ENCODE data around the gene SESN1.

SESN1 gene

GRCh38 chr6:109059571-109060021 is 35.0 kb downstream of the SESN1 start:
- DNase-seq (ENCODE audit: low read depth, low spot score) = no peak
- Histone ChIP-seq H3K36me3 (ENCODE audit: insufficient read depth, low read length) (no peaks in the 10 kb centered on the region), H3K9me3 (ENCODE audit: low read depth, low read length) (no peaks in the 10 kb centered on the region), H3K4me3 (no peak overlapping the region), H3K9ac (ENCODE audit: insufficient read length) (no peak overlapping the region), H3K27ac (no peak overlapping the region)
- TF ChIP-seq EZH2 (IDR thresholded peaks at IDR 0.05) = no peak
- TF ChIP-seq FOXP2 (optimal IDR thresholded peaks at IDR 0.05; ENCODE audit: control extremely low read depth, extremely low read length, insufficient read depth) = no peak
- no peak for TF ChIP-seq POLR2AphosphoS5 (IDR thresholded peaks at IDR 0.05; ENCODE audit: borderline replicate concordance, low read depth, low read length)

- Histone ChIP-seq H3K9ac (ENCODE audit: insufficient read length) (no peak overlapping the region), H3K4me3 (no peak overlapping the region), H3K27ac (no peak overlapping the region), H3K9me3 (ENCODE audit: low read depth, low read length) (no peaks in the 10 kb centered on the region), H3K36me3 (ENCODE audit: insufficient read depth, low read length) (no peaks in the 10 kb centered on the region)
- DNase-seq (ENCODE audit: low read depth, low spot score) = no peak
- TF ChIP-seq FOXP2 (optimal IDR thresholded peaks at IDR 0.05; ENCODE audit: control extremely low read depth, extremely low read length, insufficient read depth) (no peak), EZH2 (IDR thresholded peaks at IDR 0.05) (no peak), POLR2AphosphoS5 (IDR thresholded peaks at IDR 0.05; ENCODE audit: borderline replicate concordance, low read depth, low read length) (no peak)
These were observed 35.5 kb downstream of the SESN1 start for GRCh38 chr6:109059153-109059552.

- Histone ChIP-seq H3K9me3 (ENCODE audit: low read depth, low read length) (no peaks in the 10 kb centered on the region), H3K27ac (no peak overlapping the region), H3K36me3 (ENCODE audit: insufficient read depth, low read length) (no peaks in the 10 kb centered on the region), H3K9ac (ENCODE audit: insufficient read length) (no peak overlapping the region), H3K4me3 (no peak overlapping the region)
- DNase-seq (ENCODE audit: low read depth, low spot score) = no peak
- TF ChIP-seq FOXP2 (optimal IDR thresholded peaks at IDR 0.05; ENCODE audit: control extremely low read depth, extremely low read length, insufficient read depth) (no peak), POLR2AphosphoS5 (IDR thresholded peaks at IDR 0.05; ENCODE audit: borderline replicate concordance, low read depth, low read length) (no peak), EZH2 (IDR thresholded peaks at IDR 0.05) (no peak)
These were observed 36.0 kb downstream of the SESN1 start for GRCh38 chr6:109058620-109059019.

GRCh38 chr6:109056661-109057060 is 38.0 kb downstream of the SESN1 start:
- no peak overlapping the region for H3K27ac ChIP-seq
- H3K36me3 ChIP-seq (ENCODE audit: insufficient read depth, low read length) = no peaks in the 10 kb centered on the region
- H3K9me3 ChIP-seq (ENCODE audit: low read depth, low read length) = no peaks in the 10 kb centered on the region
- H3K9ac ChIP-seq (ENCODE audit: insufficient read length) = no peak overlapping the region
- no peak overlapping the region for H3K4me3 ChIP-seq
- no peak for DNase-seq (ENCODE audit: low read depth, low spot score)
- TF ChIP-seq FOXP2 (optimal IDR thresholded peaks at IDR 0.05; ENCODE audit: control extremely low read depth, extremely low read length, insufficient read depth) = no peak
- TF ChIP-seq POLR2AphosphoS5 (IDR thresholded peaks at IDR 0.05; ENCODE audit: borderline replicate concordance, low read depth, low read length) = no peak
- no peak for TF ChIP-seq EZH2 (IDR thresholded peaks at IDR 0.05)

DNA sequence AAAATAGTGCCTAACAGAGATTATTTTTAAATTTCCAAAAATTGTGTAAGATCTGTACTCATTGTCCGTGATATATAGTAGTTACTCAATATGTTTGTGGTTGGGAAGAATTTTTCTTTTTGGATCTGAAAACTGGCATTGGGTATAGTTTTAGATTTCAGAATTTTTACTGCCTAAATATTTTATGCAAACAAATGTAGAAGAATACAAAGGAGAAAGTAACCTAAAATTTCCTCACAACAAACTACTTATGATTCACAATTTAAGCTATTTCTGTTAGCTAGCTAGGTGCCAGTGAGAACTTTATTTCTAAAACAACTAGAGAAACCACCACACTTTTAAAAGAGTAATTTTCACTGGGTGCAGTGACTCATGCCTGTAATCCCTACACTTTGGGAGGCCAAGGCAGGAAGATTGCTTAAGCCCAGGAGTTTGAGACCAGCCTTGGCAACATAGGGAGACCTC is 38.8 kb downstream of the SESN1 start:
- Histone ChIP-seq H3K27ac (no peak overlapping the region), H3K36me3 (ENCODE audit: insufficient read depth, low read length) (no peaks in the 10 kb centered on the region), H3K9me3 (ENCODE audit: low read depth, low read length) (no peaks in the 10 kb centered on the region), H3K9ac (ENCODE audit: insufficient read length) (no peak overlapping the region), H3K4me3 (no peak overlapping the region)
- no peak for TF ChIP-seq POLR2AphosphoS5 (IDR thresholded peaks at IDR 0.05; ENCODE audit: borderline replicate concordance, low read depth, low read length)
- TF ChIP-seq EZH2 (IDR thresholded peaks at IDR 0.05) = no peak
- no peak for TF ChIP-seq FOXP2 (optimal IDR thresholded peaks at IDR 0.05; ENCODE audit: control extremely low read depth, extremely low read length, insufficient read depth)
- DNase-seq (ENCODE audit: low read depth, low spot score) = no peak

DNA sequence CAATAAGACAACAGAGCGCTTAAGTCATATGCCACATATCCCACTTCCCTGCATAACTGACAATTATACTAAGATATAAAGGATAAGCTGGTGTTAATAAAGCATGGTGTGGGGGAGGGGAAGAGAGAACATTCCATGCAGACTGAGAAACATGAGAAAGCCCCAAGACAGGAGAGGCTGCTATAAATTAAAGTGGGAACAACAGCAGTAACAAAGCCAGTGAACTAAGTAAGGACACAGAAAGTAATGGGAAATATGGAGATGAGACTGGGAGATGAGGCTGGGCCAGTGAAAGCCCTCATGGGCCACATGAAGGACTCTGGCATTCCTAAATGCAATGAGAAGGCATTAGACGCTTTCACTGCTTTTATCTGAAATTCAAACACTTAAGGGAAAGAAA is 41.3 kb downstream of the SESN1 start:
- no peaks in the 10 kb centered on the region for H3K36me3 ChIP-seq (ENCODE audit: insufficient read depth, low read length)
- DNase-seq (ENCODE audit: low read depth, low spot score) = no peak
- H3K9ac ChIP-seq (ENCODE audit: insufficient read length) = no peak overlapping the region
- no peaks in the 10 kb centered on the region for H3K9me3 ChIP-seq (ENCODE audit: low read depth, low read length)
- TF ChIP-seq POLR2AphosphoS5 (IDR thresholded peaks at IDR 0.05; ENCODE audit: borderline replicate concordance, low read depth, low read length) (no peak), FOXP2 (optimal IDR thresholded peaks at IDR 0.05; ENCODE audit: control extremely low read depth, extremely low read length, insufficient read depth) (no peak), EZH2 (IDR thresholded peaks at IDR 0.05) (no peak)
- H3K4me3 ChIP-seq = no peak overlapping the region
- H3K27ac ChIP-seq = peak overlapping the region; percentile 33; the same call in 1 of the 2 replicates

GRCh38 chr6:109052852-109053251 is 41.8 kb downstream of the SESN1 start:
- no peaks in the 10 kb centered on the region for H3K9me3 ChIP-seq (ENCODE audit: low read depth, low read length)
- no peak overlapping the region for H3K4me3 ChIP-seq
- no peak for DNase-seq (ENCODE audit: low read depth, low spot score)
- no peak overlapping the region for H3K9ac ChIP-seq (ENCODE audit: insufficient read length)
- H3K36me3 ChIP-seq (ENCODE audit: insufficient read depth, low read length) = no peaks in the 10 kb centered on the region
- no peak for TF ChIP-seq FOXP2 (optimal IDR thresholded peaks at IDR 0.05; ENCODE audit: control extremely low read depth, extremely low read length, insufficient read depth)
- no peak for TF ChIP-seq POLR2AphosphoS5 (IDR thresholded peaks at IDR 0.05; ENCODE audit: borderline replicate concordance, low read depth, low read length)
- no peak for TF ChIP-seq EZH2 (IDR thresholded peaks at IDR 0.05)
- no peak overlapping the region for H3K27ac ChIP-seq

DNA sequence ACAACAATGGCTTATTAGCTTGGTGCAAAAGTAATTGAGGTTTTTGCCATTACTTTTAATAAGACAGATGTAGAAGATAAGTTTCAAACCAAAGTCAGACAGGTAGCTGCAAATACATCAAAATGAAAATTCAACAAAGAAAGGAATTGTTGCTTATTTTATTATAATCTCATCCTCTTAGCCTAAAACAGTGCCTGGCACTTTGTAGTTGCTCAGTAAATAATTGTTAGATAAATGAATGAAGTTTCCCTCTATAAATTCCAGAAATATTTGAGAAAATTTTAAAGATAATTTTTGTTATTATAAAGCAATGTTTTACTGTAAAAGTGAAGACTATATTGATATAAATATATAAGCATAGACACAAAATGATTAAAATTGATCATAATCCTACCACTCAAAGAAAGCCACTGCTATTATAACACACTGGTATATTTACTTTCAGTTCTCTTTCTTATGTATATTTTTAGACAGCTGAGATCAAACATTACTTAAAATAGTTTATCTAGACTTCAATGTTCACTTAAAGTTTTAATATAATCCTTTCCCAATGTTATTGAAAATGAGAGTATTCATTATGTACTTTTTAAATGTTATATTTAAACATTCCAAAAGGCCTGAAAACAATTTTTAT is 42.5 kb downstream of the SESN1 start:
- H3K27ac ChIP-seq = no peak overlapping the region
- DNase-seq (ENCODE audit: low read depth, low spot score) = no peak
- H3K36me3 ChIP-seq (ENCODE audit: insufficient read depth, low read length) = no peaks in the 10 kb centered on the region
- no peak for TF ChIP-seq EZH2 (IDR thresholded peaks at IDR 0.05)
- TF ChIP-seq FOXP2 (optimal IDR thresholded peaks at IDR 0.05; ENCODE audit: control extremely low read depth, extremely low read length, insufficient read depth) = no peak
- TF ChIP-seq POLR2AphosphoS5 (IDR thresholded peaks at IDR 0.05; ENCODE audit: borderline replicate concordance, low read depth, low read length) = no peak
- no peak overlapping the region for H3K4me3 ChIP-seq
- no peaks in the 10 kb centered on the region for H3K9me3 ChIP-seq (ENCODE audit: low read depth, low read length)
- H3K9ac ChIP-seq (ENCODE audit: insufficient read length) = no peak overlapping the region

All from SK-N-MC (cell line).